Transverse colon (tissue), 4 donors: ENCODE results near the gene C9orf50. TPM values are rescaled to one million over a fixed set of nuclear protein-coding genes. Genes with fewer than 3 reads are reported as not detected.

ENCODE experiments used
- DNase-seq: peaks from one replicate; pipeline ENCODE4 v3.0.0-alpha.2; 2019
- H3K27ac ChIP-seq, 4 donors: fragments of 200-600 bp; sonication (generic); 2 replicates each; pipeline ENCODE4 v1.5.1; 2016 to 2018; ENCODE audit warnings: inconsistent platforms in 4 of 4
- H3K27me3 ChIP-seq: fragments of 200-600 bp; sonication (generic); 2 replicates; pipeline ENCODE4 v1.5.1; 2017; ENCODE audit warnings: inconsistent platforms
- H3K36me3 ChIP-seq, 4 donors: fragments of 200-600 bp; sonication (generic); 2 replicates each; pipeline ENCODE4 v1.5.1; 2017 to 2019; ENCODE audit warnings: inconsistent platforms in 4 of 4
- H3K4me1 ChIP-seq, 4 donors: fragments of 200-600 bp; sonication (generic); 2 replicates each; pipeline ENCODE4 v1.5.1; 2017 to 2020; ENCODE audit warnings: inconsistent platforms in 4 of 4
- H3K4me3 ChIP-seq, 4 donors: fragments of 200-600 bp; sonication (generic); 1 replicate in 1 of 4; 2 replicates in 3 of 4; pipeline versions ENCODE4 v1.5.1 to v1.6.1; 2017 to 2019; ENCODE audit warnings: inconsistent platforms in 4 of 4
- H3K9me3 ChIP-seq, 2 donors: fragments of 200-600 bp; sonication (generic); 2 replicates each; pipeline ENCODE4 v1.5.1; 2017 to 2019; ENCODE audit warnings: inconsistent platforms in 2 of 2
- CTCF ChIP-seq, 5 experiments: fragments of 200-600 bp in 3 of 5; fragments of 450-650 bp in 2 of 5; sonication (generic) in 3 of 5; IDR thresholded peaks; 1 replicate in 2 of 5; 2 replicates in 3 of 5; pipeline ENCODE4 v1.5.1; 2016 to 2017; ENCODE audit warnings: antibody characterized with exemption in 5 of 5, inconsistent platforms in 3 of 5, mild to moderate bottlenecking in 2 of 5, moderate library complexity in 1 of 5
- EP300 ChIP-seq: sonication (generic); formaldehyde crosslinking; IDR thresholded peaks from one replicate; pipeline ENCODE4 v1.6.1; 2017; ENCODE audit warnings: antibody characterized with exemption, low read depth
- POLR2A ChIP-seq: fragments of 450-650 bp; IDR thresholded peaks from one replicate; pipeline ENCODE4 v1.6.1; 2016; ENCODE audit warnings: antibody characterized with exemption, mild to moderate bottlenecking, moderate library complexity
- POLR2AphosphoS5 ChIP-seq, 3 donors: sonication (generic); formaldehyde crosslinking; IDR thresholded peaks; one replicate each; pipeline ENCODE4 v1.6.1; 2016; ENCODE audit warnings: antibody characterized with exemption in 3 of 3
- WGBS, 2 donors: methylation state at CpG; one replicate each; pipeline ENCODE4 v1.1.5; 2018; ENCODE audit warnings: low coverage in 1 of 2; 5-methylcytosine and 5-hydroxymethylcytosine counted together
- in situ Hi-C, 4 donors: fragments of 200-750 bp; cut with MboI; loops; one replicate each; pipeline versions ENCODE4 v1.15.0 to v1.15.1; 2017; ENCODE audit warnings: low sequenced_read_pairs in 3 of 4, low pct_ligation_motif_present in 1 of 4, low pct_unique_long_range_greater_than_20kb in 1 of 4
- intact Hi-C: fragments of 100-400 bp; cut with DNase I; formaldehyde crosslinking; loops from one replicate; pipeline ENCODE4 v1.15.1; 2023; ENCODE audit warnings: low total_unique reads
- total RNA-seq, 4 donors: library from RNA; depleted of rRNA; stranded (reverse); fragments of >200 nt; gene quantifications; one replicate each; pipeline ENCODE4 v1.1.0, GENCODE V29; 2016

C9orf50 gene
- total RNA-seq, 4 donors from 2014 or later: not detected

GRCh38 chr9:129633848-129634247, 12.9 kb upstream of the C9orf50 start:
- no peaks in the 10 kb centered on the region for H3K9me3 ChIP-seq
- H3K36me3 ChIP-seq: peaks cover 0 to 22% (median 8%) of the 10 kb centered on the region in 4 donors
- H3K27ac ChIP-seq: no peak overlapping the region
- 81% methylated on average over 13 of the region's 13 CpGs; no CpG with 5 or more reads in 1 of the 2 donors for WGBS, 2 donors
- H3K4me1 ChIP-seq: peaks cover 0 to 22% (median 6%) of the 10 kb centered on the region in 4 donors
- in situ Hi-C loops (no loop called here), intact Hi-C loops (no loop called here)
- no peaks in the 10 kb centered on the region for H3K27me3 ChIP-seq
- H3K4me3 ChIP-seq: no peak overlapping the region
- TF ChIP-seq POLR2AphosphoS5 (IDR thresholded peaks at IDR 0.05): no peak
- TF ChIP-seq CTCF (IDR thresholded peaks at IDR 0.05): no peak
- no peak for TF ChIP-seq POLR2A
- TF ChIP-seq EP300: no peak
- no peak for DNase-seq

- in situ Hi-C loops (no loop called here), intact Hi-C loops (no loop called here)
- no peaks in the 10 kb centered on the region for H3K27me3 ChIP-seq
- DNase-seq: no peak
- peaks cover 0 to 22% (median 8%) of the 10 kb centered on the region in 4 donors for H3K36me3 ChIP-seq
- peaks cover 3 to 28% (median 10%) of the 10 kb centered on the region in 4 donors for H3K4me1 ChIP-seq
- no peak overlapping the region for H3K4me3 ChIP-seq
- no peak overlapping the region for H3K27ac ChIP-seq
- no peak for TF ChIP-seq POLR2AphosphoS5 (IDR thresholded peaks at IDR 0.05)
- WGBS, 2 donors: 92% methylated on average over 4 of the region's 4 CpGs; no CpG with 5 or more reads in 1 of the 2 donors
- H3K9me3 ChIP-seq: no peaks in the 10 kb centered on the region
Measured at GRCh38 chr9:129633207-129633606, 12.3 kb upstream of the C9orf50 start.

GRCh38 chr9:129632460-129632859, 11.6 kb upstream of the C9orf50 start:
- DNase-seq: no peak
- H3K4me3 ChIP-seq: no peak overlapping the region
- 78% methylated on average over 13 of the region's 13 CpGs; no CpG with 5 or more reads in 1 of the 2 donors for WGBS, 2 donors
- H3K27me3 ChIP-seq: no peaks in the 10 kb centered on the region
- H3K9me3 ChIP-seq: no peaks in the 10 kb centered on the region
- in situ Hi-C loops (no loop called here), intact Hi-C loops (no loop called here)
- H3K27ac ChIP-seq: no peak overlapping the region
- peaks cover 10 to 35% (median 17%) of the 10 kb centered on the region in 4 donors for H3K4me1 ChIP-seq
- H3K36me3 ChIP-seq: peaks cover 0 to 22% (median 8%) of the 10 kb centered on the region in 4 donors
- TF ChIP-seq POLR2AphosphoS5 (IDR thresholded peaks at IDR 0.05): no peak
- no peak for TF ChIP-seq POLR2A
- no peak for TF ChIP-seq CTCF (IDR thresholded peaks at IDR 0.05)

- TF ChIP-seq CTCF (IDR thresholded peaks at IDR 0.05) (no peak), POLR2AphosphoS5 (IDR thresholded peaks at IDR 0.05) (no peak), POLR2A (no peak), EP300 (no peak)
- no peak overlapping the region for H3K27ac ChIP-seq
- in situ Hi-C loops (no loop called here), intact Hi-C loops (no loop called here)
- DNase-seq: no peak
- no peaks in the 10 kb centered on the region for H3K9me3 ChIP-seq
- WGBS, 2 donors: 79% methylated on average over 19 of the region's 19 CpGs; no CpG with 5 or more reads in 1 of the 2 donors
- peaks cover 0 to 22% (median 8%) of the 10 kb centered on the region in 4 donors for H3K36me3 ChIP-seq
- no peak overlapping the region for H3K4me3 ChIP-seq
- H3K27me3 ChIP-seq: no peaks in the 10 kb centered on the region
- peaks cover 17 to 43% (median 24%) of the 10 kb centered on the region in 4 donors for H3K4me1 ChIP-seq
Measured at GRCh38 chr9:129631674-129632129, 10.8 kb upstream of the C9orf50 start.
